ENCODE results near the gene POLR3G. TPM values are rescaled to one million over a fixed set of nuclear protein-coding genes. Genes with fewer than 3 reads are reported as not detected.

POLR3G gene
- total and polyA plus RNA-seq, 12 donors: 0.30 to 2.4 (median 0.93) TPM; not detected in 2

DNA sequence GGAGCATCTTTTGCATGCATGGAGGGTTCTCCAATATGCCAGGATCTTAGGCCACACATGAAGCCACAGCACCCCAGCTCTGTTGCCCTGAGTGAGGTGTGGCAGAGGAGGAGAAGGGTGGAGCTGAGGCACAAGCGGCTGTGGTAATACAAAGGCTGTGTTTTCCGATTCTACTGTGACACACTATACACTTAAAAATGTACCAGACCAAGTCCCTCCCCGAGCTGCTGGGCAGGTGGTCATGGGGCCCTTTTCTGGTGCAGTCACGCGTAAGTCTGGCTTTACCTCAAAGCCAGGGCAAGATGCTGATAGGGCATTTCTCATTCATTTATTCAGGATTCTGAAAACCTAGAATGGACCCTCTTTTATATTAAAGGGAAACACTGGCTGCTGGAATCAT, 87.7 kb downstream of the POLR3G start:
- Histone ChIP-seq H3K36me3 (replicated peaks in 1 of 2) (no peaks in the 10 kb centered on the region), H3K9me3 (replicated peaks in 1 of 3) (no peaks in the 10 kb centered on the region), H3K4me3 (no peak overlapping the region), H3K4me1 (replicated peaks in 1 of 2) (peaks cover 0 to 4% of the 10 kb centered on the region in 2 donors), H3K27me3 (peaks cover 38% of the 10 kb centered on the region), H3K27ac (no peak overlapping the region)
- intact Hi-C loops (cut with DNase I): no loop called here
- 66 to 77% (median 73%) methylated on average over 5 of the region's 5 CpGs for WGBS, 4 donors
- TF ChIP-seq, protein P1, sequence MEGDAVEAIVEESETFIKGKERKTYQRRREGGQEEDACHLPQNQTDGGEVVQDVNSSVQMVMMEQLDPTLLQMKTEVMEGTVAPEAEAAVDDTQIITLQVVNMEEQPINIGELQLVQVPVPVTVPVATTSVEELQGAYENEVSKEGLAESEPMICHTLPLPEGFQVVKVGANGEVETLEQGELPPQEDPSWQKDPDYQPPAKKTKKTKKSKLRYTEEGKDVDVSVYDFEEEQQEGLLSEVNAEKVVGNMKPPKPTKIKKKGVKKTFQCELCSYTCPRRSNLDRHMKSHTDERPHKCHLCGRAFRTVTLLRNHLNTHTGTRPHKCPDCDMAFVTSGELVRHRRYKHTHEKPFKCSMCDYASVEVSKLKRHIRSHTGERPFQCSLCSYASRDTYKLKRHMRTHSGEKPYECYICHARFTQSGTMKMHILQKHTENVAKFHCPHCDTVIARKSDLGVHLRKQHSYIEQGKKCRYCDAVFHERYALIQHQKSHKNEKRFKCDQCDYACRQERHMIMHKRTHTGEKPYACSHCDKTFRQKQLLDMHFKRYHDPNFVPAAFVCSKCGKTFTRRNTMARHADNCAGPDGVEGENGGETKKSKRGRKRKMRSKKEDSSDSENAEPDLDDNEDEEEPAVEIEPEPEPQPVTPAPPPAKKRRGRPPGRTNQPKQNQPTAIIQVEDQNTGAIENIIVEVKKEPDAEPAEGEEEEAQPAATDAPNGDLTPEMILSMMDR (IDR thresholded peaks at IDR 0.05): no peak
- TF ChIP-seq POLR2A (IDR thresholded peaks at IDR 0.05): no peak
- no peak for DNase-seq

DNA sequence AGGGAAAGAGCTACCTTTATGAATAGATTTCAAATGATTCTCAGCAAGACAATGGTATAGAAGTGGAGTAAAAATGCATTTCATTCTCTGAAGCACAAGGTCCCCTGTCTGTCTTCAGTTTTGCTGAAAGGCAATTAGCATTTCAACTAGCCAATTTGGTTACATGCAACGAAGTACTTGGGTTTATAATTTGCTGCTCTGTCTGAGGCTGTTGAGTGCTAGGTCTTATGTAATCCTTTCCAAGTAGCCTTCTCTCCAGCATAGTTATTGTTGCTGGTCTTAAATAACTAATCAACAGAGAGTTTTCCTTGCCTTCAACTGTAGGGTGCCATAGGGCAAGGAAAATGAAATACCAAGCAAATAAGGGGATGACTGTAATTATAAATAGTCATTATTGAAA, 88.4 kb downstream of the POLR3G start:
- H3K4me1 ChIP-seq (replicated peaks in 1 of 2): peaks cover 0 to 4% of the 10 kb centered on the region in 2 donors
- peaks cover 31% of the 10 kb centered on the region for H3K27me3 ChIP-seq
- no peaks in the 10 kb centered on the region for H3K9me3 ChIP-seq (replicated peaks in 1 of 3)
- intact Hi-C loops (cut with DNase I): no loop called here
- H3K27ac ChIP-seq: no peak overlapping the region
- WGBS, 4 donors: 14 to 53% (median 31%) methylated on average over 1 of the region's 1 CpG
- no peak overlapping the region for H3K4me3 ChIP-seq
- DNase-seq: no peak
- H3K36me3 ChIP-seq (replicated peaks in 1 of 2): no peaks in the 10 kb centered on the region
- TF ChIP-seq, protein P1 (IDR thresholded peaks at IDR 0.05): no peak
- no peak for TF ChIP-seq POLR2A (IDR thresholded peaks at IDR 0.05)

Other genes starting within 250 kb of the POLR3G start
- 10 to 100 TPM in 7 of 9 donors, 1 to 10 TPM in 2; 5.0 to 40.4 (median 19.9) TPM for gene CETN3, start 65.1 kb upstream of the POLR3G start, total RNA-seq
- 10 to 100 TPM; 20.4 to 59.2 (median 29.9) TPM for gene CETN3, start 65.1 kb upstream of the POLR3G start, polyA plus RNA-seq
- gene MBLAC2, start 93 bp upstream of the POLR3G start, total RNA-seq: 1 to 10 TPM; 3.7 to 7.1 (median 5.1) TPM
- gene MBLAC2, start 93 bp upstream of the POLR3G start, polyA plus RNA-seq: 1 to 10 TPM; 1.3 to 8.8 (median 1.4) TPM
- gene LYSMD3, start 54.7 kb downstream of the POLR3G start, total RNA-seq: 10 to 100 TPM in 7 of 9 donors, 1 to 10 TPM in 2; 6.8 to 33.2 (median 16.0) TPM
- gene LYSMD3, start 54.7 kb downstream of the POLR3G start, polyA plus RNA-seq: 10 to 100 TPM in 1 of 3 donors, 1 to 10 TPM in 2; 3.4 to 38.6 (median 4.2) TPM
- gene ADGRV1, start 83.9 kb downstream of the POLR3G start, total RNA-seq: 1,000 to 10,000 TPM in 4 of 9 donors, 100 to 1,000 TPM in 5; 129 to 2,577 (median 864) TPM
- 100 to 1,000 TPM; 229 to 676 (median 510) TPM for gene ADGRV1, start 83.9 kb downstream of the POLR3G start, polyA plus RNA-seq